Activated naive CD4-positive, alpha-beta T cell treated with anti-CD3 and anti-CD28 coated beads, Interleukin-2, amount 10 ng/mL, durations not matched to agents 7 days and 5 days (primary cell): ENCODE measurements around the gene TLN1.
A peak's percentile ranks its signal among the peaks of the same experiment; 100 is the strongest.

ENCODE experiments used
- CTCF ChIA-PET: fragments of 350-600 bp; sonication (Branson Sonifier 250); formaldehyde crosslinking; loops from one replicate; lab custom pipeline; 2021; ENCODE audit warnings: antibody characterized with exemption; lab: Charles Lee
- DNase-seq: peaks from one replicate; pipeline ENCODE4 v3.0.0-alpha.2; 2020
- H3K27ac Mint-ChIP-seq: one replicate; pipeline ENCODE4 v1.8.0; 2021; ENCODE audit warnings: mild to moderate bottlenecking, moderate library complexity, mixed read lengths
- H3K27me3 Mint-ChIP-seq: one replicate; pipeline ENCODE4 v1.8.0; 2021; ENCODE audit warnings: mild to moderate bottlenecking, mixed read lengths
- H3K36me3 Mint-ChIP-seq: one replicate; pipeline ENCODE4 v1.8.0; 2021; ENCODE audit warnings: mixed read lengths
- H3K4me1 Mint-ChIP-seq: one replicate; pipeline ENCODE4 v1.8.0; 2021; ENCODE audit warnings: mixed read lengths
- H3K4me3 Mint-ChIP-seq: one replicate; pipeline ENCODE4 v1.8.0; 2021; ENCODE audit warnings: mild to moderate bottlenecking, moderate library complexity, mixed read lengths
- H3K9me3 Mint-ChIP-seq: one replicate; pipeline ENCODE4 v1.8.0; 2021; ENCODE audit warnings: mixed read lengths

TLN1 gene

DNA sequence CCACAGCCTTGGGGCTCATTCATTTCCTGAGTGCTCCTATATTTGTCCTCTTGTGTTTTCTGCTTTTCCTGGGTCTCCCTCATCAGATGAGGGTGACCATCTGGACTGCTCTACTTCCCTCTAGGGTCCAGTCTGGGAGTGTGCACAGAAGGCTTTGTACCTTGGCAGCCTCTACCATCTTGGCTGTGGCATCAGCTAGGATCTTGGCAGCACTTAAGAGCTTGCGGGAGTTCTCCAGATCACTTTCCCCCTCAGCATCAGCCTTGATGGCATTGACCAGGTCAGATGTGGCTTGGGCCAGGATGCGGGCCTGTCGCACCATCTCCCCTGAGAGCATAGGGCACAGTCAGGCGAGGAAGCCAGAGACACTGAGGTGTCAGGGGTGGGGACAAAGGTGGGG lies 15.8 kb downstream of the TLN1 start:
- CTCF ChIA-PET = interaction anchor here (1.1 to 6.7 kb wide), 4 partner anchors 12 to 57 kb away, joined by 4 to 31 read pairs (median 5); no protein-coding TSS in a partner anchor
- Mint-ChIP-seq H3K36me3 (peaks cover 83% of the 10 kb centered on the region), H3K27ac (peak overlapping the region; percentile 47), H3K9me3 (no peaks in the 10 kb centered on the region), H3K4me3 (no peak overlapping the region), H3K27me3 (no peaks in the 10 kb centered on the region), H3K4me1 (no peaks in the 10 kb centered on the region)
- DNase-seq = no peak

DNA sequence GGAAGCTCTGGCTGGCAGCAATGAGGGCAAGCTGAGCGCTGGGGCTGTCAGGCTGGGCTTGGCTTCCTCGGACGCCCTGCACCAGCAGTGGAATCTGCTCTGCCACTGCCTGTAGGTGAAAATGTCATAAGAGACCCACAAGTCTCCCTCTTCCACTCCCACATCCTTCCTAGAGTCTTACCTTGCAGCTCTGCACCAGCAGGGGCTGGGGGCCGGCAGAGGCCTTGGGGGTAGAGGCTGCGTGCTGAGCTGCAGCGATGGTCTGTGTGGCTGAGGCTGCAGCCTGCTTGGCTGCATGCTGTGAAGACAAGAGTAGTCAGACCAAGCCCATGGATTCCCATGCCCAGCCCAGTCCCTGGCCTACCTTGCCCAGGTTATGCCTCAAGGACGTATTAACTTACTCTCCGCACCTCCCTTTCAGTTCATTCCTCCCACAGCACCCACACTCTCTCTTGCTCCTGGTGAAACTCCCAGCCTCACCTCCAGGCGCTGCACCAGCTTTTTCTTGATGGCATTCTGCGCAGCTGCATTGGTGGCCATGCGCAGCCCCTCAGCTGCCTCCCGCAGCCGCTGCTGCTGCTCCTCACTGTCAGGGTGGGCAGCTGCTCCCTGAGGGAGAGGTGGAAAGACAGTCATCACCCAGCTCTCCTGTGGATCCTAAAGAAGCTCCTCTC lies 17.3 kb downstream of the TLN1 start:
- CTCF ChIA-PET = interaction anchor here (6.7 kb wide), 1 partner anchor 18 kb away, joined by 31 read pairs; no protein-coding TSS in a partner anchor
- Mint-ChIP-seq H3K4me3 (no peak overlapping the region), H3K9me3 (no peaks in the 10 kb centered on the region), H3K27ac (peak overlapping the region; percentile 63), H3K36me3 (peaks cover 81% of the 10 kb centered on the region), H3K27me3 (no peaks in the 10 kb centered on the region), H3K4me1 (no peaks in the 10 kb centered on the region)
- DNase-seq = no peak

DNA sequence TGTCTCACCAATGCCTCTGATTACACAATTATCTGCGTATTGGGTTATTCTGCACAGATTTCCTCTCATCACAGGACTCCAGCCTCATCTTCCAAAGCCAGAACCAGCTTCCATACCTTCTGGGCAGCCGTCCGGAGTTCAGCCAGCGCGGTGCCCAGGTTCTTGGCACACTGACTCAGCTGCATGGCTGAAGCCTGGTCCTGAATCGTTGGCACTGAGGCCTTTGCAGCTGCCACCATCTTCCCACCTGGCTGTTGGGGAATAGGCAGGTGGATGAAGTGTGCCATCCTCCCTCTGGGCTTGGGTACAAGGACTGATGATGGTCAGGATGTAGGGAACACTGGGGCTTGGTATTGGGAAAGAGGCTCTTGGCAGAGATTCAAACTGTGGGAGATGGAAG lies 17.9 kb downstream of the TLN1 start:
- no peak for DNase-seq
- CTCF ChIA-PET = interaction anchor here (6.7 kb wide), 1 partner anchor 18 kb away, joined by 31 read pairs; no protein-coding TSS in a partner anchor
- Mint-ChIP-seq H3K27me3 (no peaks in the 10 kb centered on the region), H3K4me3 (no peak overlapping the region), H3K36me3 (peaks cover 79% of the 10 kb centered on the region), H3K9me3 (no peaks in the 10 kb centered on the region), H3K27ac (peak overlapping the region; percentile 2), H3K4me1 (no peaks in the 10 kb centered on the region)

DNA sequence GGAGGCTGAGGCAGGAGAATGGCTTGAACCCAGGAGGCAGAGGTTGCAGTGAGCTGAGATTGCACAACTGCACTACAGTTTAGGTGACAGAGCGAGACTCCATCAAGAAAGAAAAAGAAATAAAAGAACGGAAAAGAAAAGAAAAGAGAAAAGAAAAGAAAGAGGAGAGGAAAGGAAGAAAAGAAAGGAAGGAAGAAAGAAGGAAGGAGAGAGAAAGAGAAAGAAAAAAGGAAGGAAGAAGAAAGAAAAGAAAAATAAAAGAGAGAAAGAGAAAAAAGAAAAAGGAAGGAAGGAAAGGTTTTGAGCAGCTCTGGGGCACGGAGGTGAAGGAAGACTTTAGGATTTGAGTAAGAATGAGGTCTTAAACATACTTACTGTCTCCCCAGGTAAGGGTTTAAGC lies 18.4 kb downstream of the TLN1 start:
- no peaks in the 10 kb centered on the region for H3K4me1 Mint-ChIP-seq
- no peak for DNase-seq
- CTCF ChIA-PET = interaction anchor here (1.0 to 6.7 kb wide), 2 partner anchors 17 to 98 kb away, joined by 3 to 31 read pairs; no protein-coding TSS in a partner anchor
- H3K4me3 Mint-ChIP-seq = no peak overlapping the region
- H3K36me3 Mint-ChIP-seq = peaks cover 82% of the 10 kb centered on the region
- H3K27me3 Mint-ChIP-seq = no peaks in the 10 kb centered on the region
- no peaks in the 10 kb centered on the region for H3K9me3 Mint-ChIP-seq
- H3K27ac Mint-ChIP-seq = no peak overlapping the region

DNA sequence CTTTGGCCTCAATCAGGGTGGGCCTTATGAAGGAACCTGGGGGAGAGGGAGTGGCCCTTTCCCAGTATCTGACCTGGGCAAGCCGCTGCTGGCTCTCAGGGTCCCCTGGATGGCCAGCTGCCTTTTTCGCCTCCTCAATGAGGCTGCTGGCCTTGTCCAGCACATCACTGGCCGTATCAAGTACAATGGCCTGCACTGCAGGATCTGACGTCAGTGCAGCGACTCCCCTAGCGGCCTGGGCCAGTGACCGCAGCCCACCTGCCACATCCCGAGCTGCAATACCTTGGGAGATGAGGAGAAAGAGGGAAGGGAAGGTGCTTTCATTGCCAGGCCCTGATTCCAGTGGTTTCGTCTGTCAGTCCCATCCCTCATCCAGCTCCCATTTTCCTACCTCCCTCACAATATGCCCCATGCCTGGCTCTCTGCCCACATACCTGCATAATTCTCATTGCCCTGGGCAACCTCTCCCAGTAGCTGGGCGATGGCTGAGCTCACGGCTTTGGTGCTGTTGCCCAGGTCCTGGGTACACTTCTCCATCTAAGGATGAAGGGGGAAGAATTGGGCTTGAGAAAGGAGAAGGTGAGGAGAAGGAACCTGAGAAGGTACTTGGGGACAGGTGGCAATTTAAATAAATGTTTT lies 19.1 kb downstream of the TLN1 start:
- no peaks in the 10 kb centered on the region for H3K9me3 Mint-ChIP-seq
- no peak for DNase-seq
- H3K27ac Mint-ChIP-seq = no peak overlapping the region
- CTCF ChIA-PET = interaction anchor here (1.0 to 6.7 kb wide), 2 partner anchors 16 to 97 kb away, joined by 3 to 31 read pairs; no protein-coding TSS in a partner anchor
- H3K27me3 Mint-ChIP-seq = no peaks in the 10 kb centered on the region
- H3K36me3 Mint-ChIP-seq = peaks cover 81% of the 10 kb centered on the region
- no peaks in the 10 kb centered on the region for H3K4me1 Mint-ChIP-seq
- no peak overlapping the region for H3K4me3 Mint-ChIP-seq

DNA sequence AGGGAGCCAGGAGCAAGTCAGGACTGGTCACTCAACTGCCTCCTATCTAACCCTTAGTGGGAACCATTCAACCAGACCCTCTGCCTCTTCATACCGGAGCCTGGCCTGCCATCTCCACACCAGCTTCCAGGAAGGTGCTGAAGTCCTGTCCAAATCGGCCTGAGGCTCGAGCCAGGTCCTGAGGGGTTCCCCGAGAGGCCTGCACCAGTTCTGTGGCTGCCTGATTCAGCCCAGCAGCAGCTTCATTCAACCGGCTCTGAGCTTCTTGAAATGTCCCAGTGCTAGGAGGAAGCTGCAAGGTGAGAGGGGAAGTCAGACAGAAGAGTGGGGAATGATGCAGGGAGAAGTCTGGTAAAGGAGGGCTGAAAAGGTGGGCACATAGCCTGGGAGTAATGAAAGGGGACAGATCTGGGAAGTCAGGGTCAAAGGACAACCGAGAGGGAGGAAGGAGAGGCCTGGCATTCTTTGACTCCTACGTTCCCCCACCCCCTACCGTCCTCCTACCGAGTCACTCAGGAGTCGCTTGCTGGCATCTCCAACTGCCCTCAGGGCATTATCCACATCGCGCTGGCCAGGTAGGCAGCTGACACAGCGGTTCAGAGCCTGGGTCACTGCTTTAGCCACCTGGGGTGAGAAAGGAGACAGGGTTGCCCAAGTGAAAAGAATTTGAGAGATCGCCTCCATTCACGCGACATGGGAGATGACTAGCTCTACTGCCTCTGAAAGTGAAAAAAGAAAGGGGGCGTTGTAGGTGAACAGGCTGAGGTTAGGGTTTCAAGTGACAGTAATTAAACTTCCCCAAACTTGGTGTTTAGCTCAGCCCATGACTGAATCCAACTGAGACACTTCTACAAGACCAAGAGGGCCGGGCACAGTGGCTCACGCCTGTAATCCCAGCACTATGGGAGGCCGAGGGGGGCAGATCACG lies 20.2 kb downstream of the TLN1 start:
- peaks cover 83% of the 10 kb centered on the region for H3K36me3 Mint-ChIP-seq
- no peak overlapping the region for H3K4me3 Mint-ChIP-seq
- no peak for DNase-seq
- H3K27ac Mint-ChIP-seq = peak overlapping the region; percentile 28
- CTCF ChIA-PET = interaction anchor here (0.6 to 6.7 kb wide), 4 partner anchors 15 to 108 kb away, joined by 3 to 31 read pairs (median 3); no protein-coding TSS in a partner anchor
- H3K27me3 Mint-ChIP-seq = no peaks in the 10 kb centered on the region
- H3K4me1 Mint-ChIP-seq = no peaks in the 10 kb centered on the region
- H3K9me3 Mint-ChIP-seq = no peaks in the 10 kb centered on the region

DNA sequence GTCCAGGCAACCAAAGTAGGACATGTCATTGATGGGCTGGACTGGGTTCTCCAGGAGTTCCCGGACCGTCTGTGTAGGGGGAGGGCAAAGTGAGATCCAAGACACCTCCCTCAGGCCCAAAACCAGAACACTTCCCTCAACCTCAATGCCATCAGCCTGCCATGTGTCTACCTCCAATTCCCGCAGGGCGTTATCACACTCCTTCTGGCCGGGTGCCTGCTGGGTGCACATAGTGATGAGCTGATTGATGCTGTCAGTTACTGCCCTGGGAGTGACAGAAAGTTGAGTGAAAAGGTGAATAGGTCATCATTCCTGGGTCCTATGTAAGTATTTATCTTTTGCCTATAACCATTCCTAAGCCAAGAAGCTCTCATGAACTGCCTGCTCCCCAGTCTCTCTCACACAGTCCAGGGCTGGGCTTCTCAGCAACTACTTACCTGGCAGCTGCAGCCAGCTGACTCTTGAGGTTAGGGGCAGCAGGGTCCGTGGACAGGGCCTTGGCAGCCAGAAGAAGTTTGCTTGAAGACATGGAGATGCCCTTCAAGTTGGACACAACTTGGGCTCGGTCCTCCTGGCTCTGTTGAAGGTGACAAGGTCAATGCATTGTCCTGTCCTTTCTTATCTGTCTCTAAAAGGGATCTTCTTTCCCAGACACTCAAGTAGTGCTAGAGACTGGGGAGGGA lies 21.0 kb downstream of the TLN1 start:
- CTCF ChIA-PET = interaction anchor here (1.0 to 6.7 kb wide), 2 partner anchors 14 to 107 kb away, joined by 3 to 31 read pairs; no protein-coding TSS in a partner anchor
- no peak for DNase-seq
- H3K27me3 Mint-ChIP-seq = no peaks in the 10 kb centered on the region
- H3K27ac Mint-ChIP-seq = peak overlapping the region; percentile 16
- no peak overlapping the region for H3K4me3 Mint-ChIP-seq
- no peaks in the 10 kb centered on the region for H3K9me3 Mint-ChIP-seq
- peaks cover 81% of the 10 kb centered on the region for H3K36me3 Mint-ChIP-seq
- H3K4me1 Mint-ChIP-seq = no peaks in the 10 kb centered on the region

DNA sequence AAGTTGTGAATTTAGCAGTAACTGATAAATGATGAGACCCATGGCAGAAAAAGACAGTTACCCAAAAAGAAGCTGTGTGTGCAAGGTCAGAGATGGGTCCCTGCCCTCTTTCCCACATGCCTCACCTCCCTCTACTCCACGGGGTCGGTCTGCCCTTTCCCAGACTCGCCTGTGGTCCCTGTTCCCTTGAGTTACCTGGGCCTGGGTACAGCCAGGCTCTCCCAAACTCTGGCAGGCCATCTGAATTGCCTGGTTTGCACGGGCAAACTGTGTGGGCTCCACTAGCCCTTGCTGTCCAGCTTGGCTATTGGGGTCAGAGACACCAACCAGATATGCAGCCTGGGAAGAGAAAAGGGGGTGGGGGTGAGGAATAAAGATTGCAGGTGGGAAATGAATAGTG lies 23.8 kb downstream of the TLN1 start:
- Mint-ChIP-seq H3K9me3 (no peaks in the 10 kb centered on the region), H3K4me1 (no peaks in the 10 kb centered on the region), H3K27me3 (no peaks in the 10 kb centered on the region), H3K27ac (no peak overlapping the region), H3K4me3 (no peak overlapping the region), H3K36me3 (peaks cover 79% of the 10 kb centered on the region)
- no peak for DNase-seq
- CTCF ChIA-PET = interaction anchor here (1.4 to 4.8 kb wide), 3 partner anchors 12 to 97 kb away, joined by 5 to 41 read pairs (median 6); partner anchors contain the start of genes CCDC107 and RMRP

DNA sequence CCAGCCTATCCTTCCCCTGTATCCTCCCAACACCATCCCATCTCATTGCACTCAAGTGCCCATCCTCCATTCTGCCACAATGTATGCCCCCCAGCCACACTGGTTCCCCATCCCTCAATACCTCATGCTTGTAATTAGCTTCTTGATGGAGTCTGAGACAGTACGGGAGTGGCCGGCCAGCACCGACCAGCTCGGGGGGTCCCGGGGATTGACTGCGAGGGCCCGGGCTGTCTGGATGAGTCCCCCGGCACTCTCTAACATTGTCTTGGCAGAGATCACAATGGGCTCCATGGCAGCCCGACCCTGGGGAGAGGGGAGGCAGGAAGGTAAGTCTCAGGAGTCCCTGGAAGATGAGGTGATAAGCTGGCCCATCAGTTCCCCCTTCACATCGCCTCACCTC lies 25.0 kb downstream of the TLN1 start:
- CTCF ChIA-PET = interaction anchor here (1.0 to 4.8 kb wide), 4 partner anchors 11 to 96 kb away, joined by 3 to 41 read pairs (median 6); partner anchors contain the start of genes CCDC107 and RMRP
- Mint-ChIP-seq H3K36me3 (peaks cover 76% of the 10 kb centered on the region), H3K9me3 (no peaks in the 10 kb centered on the region), H3K27ac (no peak overlapping the region), H3K4me3 (no peak overlapping the region), H3K4me1 (no peaks in the 10 kb centered on the region), H3K27me3 (no peaks in the 10 kb centered on the region)
- no peak for DNase-seq

DNA sequence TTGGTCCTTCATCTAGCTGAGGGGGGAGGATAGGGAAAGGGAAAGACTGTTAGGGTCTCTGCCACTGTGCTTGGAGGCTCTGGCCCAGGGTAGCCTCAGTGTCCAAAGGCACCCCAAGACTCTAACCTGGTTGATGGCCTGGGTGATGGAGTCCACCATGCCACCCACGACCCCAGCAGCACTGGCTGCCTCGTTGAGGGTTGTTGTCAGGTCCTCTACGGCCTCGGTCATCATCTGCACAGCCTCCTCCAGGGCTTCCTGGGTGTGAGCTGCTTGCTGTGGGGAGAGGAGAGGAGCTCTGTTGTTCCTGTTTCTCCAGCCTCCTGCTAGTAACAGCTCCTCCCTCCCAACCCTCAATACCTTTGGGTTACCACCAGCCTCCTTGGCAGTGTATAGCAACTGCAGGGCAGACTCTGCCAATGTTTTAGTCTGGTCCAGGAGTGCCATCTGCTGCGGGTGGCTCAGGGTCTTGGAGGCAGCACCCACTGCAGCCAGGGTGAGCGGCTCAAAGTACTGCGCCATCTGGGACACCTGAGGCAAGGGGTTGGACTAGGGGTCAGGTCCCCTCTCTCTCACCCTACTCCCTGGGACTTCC lies 26.1 kb downstream of the TLN1 start:
- CTCF ChIA-PET = interaction anchor here (0.5 to 4.8 kb wide), 4 partner anchors 10 to 95 kb away, joined by 3 to 41 read pairs (median 4); partner anchors contain the start of genes CCDC107 and RMRP
- Mint-ChIP-seq H3K27me3 (no peaks in the 10 kb centered on the region), H3K9me3 (no peaks in the 10 kb centered on the region), H3K4me1 (no peaks in the 10 kb centered on the region), H3K27ac (no peak overlapping the region), H3K36me3 (peaks cover 66% of the 10 kb centered on the region), H3K4me3 (no peak overlapping the region)
- DNase-seq = no peak

DNA sequence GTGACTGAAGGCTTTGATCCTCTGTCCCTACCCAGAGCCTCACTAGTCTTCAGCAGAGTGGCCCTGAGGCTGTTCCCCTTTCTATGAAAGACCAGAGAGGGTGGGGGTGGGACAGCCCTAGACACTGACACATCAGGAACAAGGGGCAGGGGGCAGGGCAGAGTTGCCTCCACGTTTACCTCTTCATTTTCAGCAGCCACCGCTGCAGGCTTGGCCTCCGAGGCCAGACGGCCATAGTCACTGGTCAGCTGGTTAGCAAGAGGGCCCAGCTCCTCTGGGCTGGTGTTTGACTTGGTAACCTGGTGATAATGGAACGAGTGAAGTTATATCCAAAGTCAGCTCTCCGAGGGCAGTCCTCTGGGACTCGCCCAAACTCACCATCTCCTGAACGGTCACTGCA lies 26.6 kb downstream of the TLN1 start:
- Mint-ChIP-seq H3K27me3 (no peaks in the 10 kb centered on the region), H3K4me1 (no peaks in the 10 kb centered on the region), H3K27ac (no peak overlapping the region), H3K4me3 (no peak overlapping the region), H3K36me3 (peaks cover 61% of the 10 kb centered on the region), H3K9me3 (no peaks in the 10 kb centered on the region)
- DNase-seq = no peak
- CTCF ChIA-PET = interaction anchor here (0.5 to 4.8 kb wide), 2 partner anchors 10 to 89 kb away, joined by 3 to 41 read pairs; no protein-coding TSS in a partner anchor

DNA sequence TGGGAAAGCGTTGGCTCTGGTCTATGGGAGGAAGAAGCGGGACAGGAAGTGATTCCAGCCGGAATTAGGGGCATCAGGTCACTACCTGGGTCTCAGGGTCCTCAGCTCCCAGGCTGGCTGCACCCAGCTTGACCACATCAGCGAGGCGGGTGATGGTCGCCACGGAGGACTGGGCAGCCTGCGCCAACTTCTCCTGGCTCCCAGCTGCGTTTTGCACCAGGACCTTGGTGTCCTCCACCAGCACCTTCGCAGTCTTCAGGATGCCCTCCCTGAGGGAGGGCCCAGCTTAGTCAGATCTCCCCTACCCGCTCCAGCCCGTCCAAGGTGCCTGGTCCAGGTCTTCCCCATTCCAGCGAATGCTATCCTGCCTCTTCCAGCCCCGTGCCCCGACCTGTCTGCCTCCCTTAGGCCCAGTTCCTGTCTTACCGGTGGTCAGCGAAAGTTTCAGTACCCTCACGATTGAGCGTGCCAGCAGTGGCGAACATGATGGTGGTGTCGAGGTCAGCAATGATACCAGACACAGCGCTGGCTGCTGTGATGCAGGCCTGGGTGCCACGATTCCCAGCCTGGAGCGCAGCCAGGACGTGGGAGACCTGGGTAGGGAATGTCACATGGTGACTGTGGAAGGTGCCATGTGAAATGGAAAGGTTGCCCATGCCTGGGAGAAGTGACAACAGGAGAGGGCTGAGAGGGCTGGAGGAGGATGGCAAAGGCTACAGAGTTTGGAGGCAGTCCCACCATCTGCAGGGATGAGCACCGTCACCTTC lies 27.9 kb downstream of the TLN1 start:
- Mint-ChIP-seq H3K27me3 (no peaks in the 10 kb centered on the region), H3K27ac (no peak overlapping the region), H3K36me3 (peaks cover 54% of the 10 kb centered on the region), H3K9me3 (no peaks in the 10 kb centered on the region), H3K4me3 (no peak overlapping the region), H3K4me1 (no peaks in the 10 kb centered on the region)
- CTCF ChIA-PET = interaction anchor here (1.0 kb wide), 1 partner anchor 44 kb away, joined by 3 read pairs; no protein-coding TSS in a partner anchor
- DNase-seq = no peak
